DOHH2 (cell line): Measurements from ENCODE around the gene EVC.

Experiments
- CTCF ChIP-seq: fragments of 200-600 bp; sonication (generic); IDR thresholded peaks from one replicate; pipeline ENCODE4 v1.5.1; 2014; ENCODE audit warnings: antibody characterized with exemption, mild to moderate bottlenecking, low read depth, low read length; ENCODE audit not compliant: poor library complexity, severe bottlenecking
- EZH2phosphoT487 ChIP-seq: fragments of 200-600 bp; sonication (generic); IDR thresholded peaks from 2 replicates; pipeline ENCODE4 v1.6.1; 2017; ENCODE audit warnings: borderline replicate concordance, mild to moderate bottlenecking, antibody characterized with exemption, low read length, moderate library complexity, mixed read lengths

DNA sequence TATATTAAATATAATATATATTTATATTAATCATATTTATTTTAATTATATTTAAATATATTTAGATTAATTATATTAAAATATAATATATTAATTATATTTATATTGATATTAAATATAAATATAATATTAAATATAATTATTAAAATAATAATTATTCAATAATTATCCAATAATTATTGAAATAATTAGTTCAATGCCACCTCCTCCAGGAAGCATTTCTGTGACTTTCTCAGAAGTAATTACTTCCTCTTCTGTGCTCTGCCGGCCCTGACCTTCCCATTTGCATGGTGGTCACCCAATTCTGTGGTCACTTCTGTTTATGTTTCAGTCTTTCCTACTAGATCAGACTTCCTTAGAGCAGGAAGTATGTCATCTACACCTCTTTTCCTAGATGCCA lies 48.4 kb upstream of the EVC start:
- TF ChIP-seq CTCF (no peak), EZH2phosphoT487 (no peak)
